ENCODE measurements around the gene CABLES2. TPM values are rescaled to one million over a fixed set of nuclear protein-coding genes. Genes with fewer than 3 reads are reported as not detected.

CABLES2 gene
- total and polyA plus RNA-seq, 9 of the 15 experiments (the other 6 are each of a cell fraction or from before 2014, with no cell fraction given): 0.46 to 4.2 (median 1.6) TPM

DNA sequence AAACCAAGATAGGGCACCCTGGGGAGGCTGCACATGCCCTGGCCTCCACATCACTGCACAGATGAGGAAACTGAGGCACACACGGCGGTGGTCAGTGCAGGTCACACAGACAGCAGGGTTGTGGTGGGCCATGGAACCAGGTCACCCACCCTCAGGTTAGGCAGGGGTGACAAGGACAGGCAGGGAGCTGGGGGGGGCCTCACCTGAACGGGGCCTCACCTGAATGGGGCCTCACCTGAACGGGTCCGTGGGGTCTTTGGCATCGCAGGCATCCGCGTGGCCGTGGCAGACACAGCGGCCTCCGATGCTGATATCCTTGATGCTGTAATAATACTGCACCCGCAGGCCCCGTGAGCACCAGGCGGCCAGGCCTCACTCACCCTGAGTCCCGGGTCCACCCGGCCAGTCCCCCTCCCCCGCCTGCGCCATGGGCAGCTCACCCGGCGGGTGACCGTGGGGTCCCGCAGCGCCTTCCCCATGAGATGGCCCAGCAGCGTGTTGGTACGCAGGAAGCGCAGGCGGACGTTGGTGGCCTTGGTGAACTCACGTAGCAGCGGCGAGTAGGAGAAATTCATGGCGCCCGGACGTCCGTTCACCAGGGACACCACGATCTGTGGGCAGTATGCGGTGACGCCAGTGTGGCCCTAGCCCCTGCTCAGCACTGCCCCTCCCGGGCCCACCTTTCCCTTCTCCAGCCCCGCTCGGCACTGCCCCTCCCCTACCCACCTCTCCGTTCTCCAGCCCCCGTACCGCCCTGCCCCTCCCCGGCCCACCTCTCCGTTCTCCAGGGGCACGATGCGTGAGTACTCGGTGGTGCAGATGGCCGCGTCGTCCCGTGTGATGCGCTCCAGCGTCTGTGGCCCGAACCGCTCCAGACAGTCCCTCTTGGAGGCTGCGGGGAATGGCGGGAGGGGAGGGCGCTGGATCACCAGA is 55.4 kb downstream of the CABLES2 start (continued):
- TF ChIP-seq, protein P1, sequence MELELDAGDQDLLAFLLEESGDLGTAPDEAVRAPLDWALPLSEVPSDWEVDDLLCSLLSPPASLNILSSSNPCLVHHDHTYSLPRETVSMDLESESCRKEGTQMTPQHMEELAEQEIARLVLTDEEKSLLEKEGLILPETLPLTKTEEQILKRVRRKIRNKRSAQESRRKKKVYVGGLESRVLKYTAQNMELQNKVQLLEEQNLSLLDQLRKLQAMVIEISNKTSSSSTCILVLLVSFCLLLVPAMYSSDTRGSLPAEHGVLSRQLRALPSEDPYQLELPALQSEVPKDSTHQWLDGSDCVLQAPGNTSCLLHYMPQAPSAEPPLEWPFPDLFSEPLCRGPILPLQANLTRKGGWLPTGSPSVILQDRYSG (tag; conservative IDR thresholded peaks at IDR 0.05; ENCODE audit: low read depth): no peak
- TF ChIP-seq CREBBP (IDR thresholded peaks at IDR 0.05; ENCODE audit: low read depth, low read length): no peak
- TF ChIP-seq, protein P2, sequence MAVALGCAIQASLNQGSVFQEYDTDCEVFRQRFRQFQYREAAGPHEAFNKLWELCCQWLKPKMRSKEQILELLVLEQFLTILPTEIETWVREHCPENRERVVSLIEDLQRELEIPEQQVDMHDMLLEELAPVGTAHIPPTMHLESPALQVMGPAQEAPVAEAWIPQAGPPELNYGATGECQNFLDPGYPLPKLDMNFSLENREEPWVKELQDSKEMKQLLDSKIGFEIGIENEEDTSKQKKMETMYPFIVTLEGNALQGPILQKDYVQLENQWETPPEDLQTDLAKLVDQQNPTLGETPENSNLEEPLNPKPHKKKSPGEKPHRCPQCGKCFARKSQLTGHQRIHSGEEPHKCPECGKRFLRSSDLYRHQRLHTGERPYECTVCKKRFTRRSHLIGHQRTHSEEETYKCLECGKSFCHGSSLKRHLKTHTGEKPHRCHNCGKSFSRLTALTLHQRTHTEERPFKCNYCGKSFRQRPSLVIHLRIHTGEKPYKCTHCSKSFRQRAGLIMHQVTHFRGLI (CRISPR knock-in tag; IDR thresholded peaks at IDR 0.05): no peak

DNA sequence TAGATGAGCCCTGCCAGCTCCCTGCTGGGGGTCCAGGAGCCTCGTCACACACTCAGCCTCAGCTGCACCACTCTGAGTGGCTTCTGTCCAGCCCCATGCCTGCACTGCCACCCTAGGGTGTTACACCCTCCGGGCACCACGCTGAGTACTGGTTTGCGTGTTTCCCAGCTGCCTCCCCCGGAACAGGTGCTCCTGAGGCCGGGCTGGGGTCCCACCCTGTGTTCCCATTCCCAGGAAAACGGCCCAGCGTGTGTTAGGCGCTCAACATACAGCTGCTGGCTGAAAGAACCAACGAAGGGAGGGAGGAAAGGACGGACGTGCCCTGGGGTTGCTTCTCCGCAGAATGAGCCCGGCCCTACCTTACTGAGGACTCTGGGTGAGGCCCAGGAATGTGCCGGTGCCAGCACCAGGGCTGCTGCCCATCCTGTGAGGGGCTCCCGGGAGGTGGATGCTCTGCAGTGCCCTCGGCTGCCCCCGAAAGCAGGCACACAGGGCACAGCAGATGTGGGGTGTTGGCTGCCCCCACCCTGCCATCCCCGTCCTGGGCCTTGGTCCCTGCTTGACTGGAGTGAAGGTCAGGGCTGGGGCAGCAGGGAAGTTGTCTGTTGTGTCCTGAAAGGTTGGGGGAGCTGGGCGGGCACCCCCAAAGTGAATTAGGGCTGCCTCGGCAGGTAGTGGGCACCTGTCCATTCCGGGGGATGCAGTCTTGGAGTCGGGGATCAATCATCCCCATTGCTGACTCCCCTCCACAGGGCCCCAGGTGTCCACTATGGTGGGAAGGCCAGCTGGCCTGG is 56.3 kb downstream of the CABLES2 start:
- Histone ChIP-seq H3K4me3 (no peak overlapping the region), H3K9me3 (replicated peaks; ENCODE audit: control insufficient read depth, insufficient read depth, low read depth, low read length) (no peaks in the 10 kb centered on the region), H3K4me2 (ENCODE audit: insufficient read depth, low read length) (no peak overlapping the region), H3K9me1 (ENCODE audit: control insufficient read depth, insufficient read depth, low read length) (peaks cover 2% of the 10 kb centered on the region), H4K20me1 (replicated peaks; ENCODE audit: control insufficient read depth, insufficient read depth, low read length) (no peaks in the 10 kb centered on the region), H3K79me2 (ENCODE audit: control insufficient read depth, insufficient read depth, low read length) (peaks cover 13% of the 10 kb centered on the region), H2AFZ (ENCODE audit: low read depth, low read length) (no peak overlapping the region), H3K27ac (ENCODE audit: extremely low read depth, low read depth, low read length) (no peak overlapping the region), H3K9ac (ENCODE audit: insufficient read depth in 1 of 2, low read depth in 2 of 2, low read length in 2 of 2) (no peak overlapping the region), H3K27me3 (ENCODE audit: control insufficient read depth in 2 of 2, insufficient read depth in 2 of 2, low read length in 2 of 2) (no peaks in the 10 kb centered on the region), H3K36me3 (ENCODE audit: control insufficient read depth, insufficient read depth, low read length) (peaks cover 76% of the 10 kb centered on the region; the same call in 2 of the 3 replicates), H3K4me1 (replicated peaks in 1 of 2; ENCODE audit: control insufficient read depth in 2 of 2, insufficient read depth in 2 of 2, low read length in 2 of 2) (peaks cover 0 to 55% of the 10 kb centered on the region in 2 experiments; a peak in 3 of 5 replicates)
- 92% methylated on average over 16 of the region's 23 CpGs for WGBS (ENCODE audit: insufficient coverage, low coverage, missing lambda C conversion rate)
- ATAC-seq (no peak), FAIRE-seq (no peak), DNase-seq (ENCODE audit: extremely low read depth in 1 of 4, low spot score in 3 of 4) (no peak)
- ChIA-PET POLR2A (interaction anchor here (0.7 to 1.3 kb wide), 3 partner anchors 8 to 18 kb away, joined by 3 to 4 read pairs (median 4); no protein-coding TSS in a partner anchor), CTCF (ENCODE audit: low intra/inter-chr PET ratio) (no interaction called here)
- intact Hi-C loops (cut with micrococcal nuclease): no loop called here
- BruUV-seq (replicated peaks): no TSS peak
- in situ Hi-C loops (cut with MboI): no loop called here
- TF ChIP-seq, protein P3, sequence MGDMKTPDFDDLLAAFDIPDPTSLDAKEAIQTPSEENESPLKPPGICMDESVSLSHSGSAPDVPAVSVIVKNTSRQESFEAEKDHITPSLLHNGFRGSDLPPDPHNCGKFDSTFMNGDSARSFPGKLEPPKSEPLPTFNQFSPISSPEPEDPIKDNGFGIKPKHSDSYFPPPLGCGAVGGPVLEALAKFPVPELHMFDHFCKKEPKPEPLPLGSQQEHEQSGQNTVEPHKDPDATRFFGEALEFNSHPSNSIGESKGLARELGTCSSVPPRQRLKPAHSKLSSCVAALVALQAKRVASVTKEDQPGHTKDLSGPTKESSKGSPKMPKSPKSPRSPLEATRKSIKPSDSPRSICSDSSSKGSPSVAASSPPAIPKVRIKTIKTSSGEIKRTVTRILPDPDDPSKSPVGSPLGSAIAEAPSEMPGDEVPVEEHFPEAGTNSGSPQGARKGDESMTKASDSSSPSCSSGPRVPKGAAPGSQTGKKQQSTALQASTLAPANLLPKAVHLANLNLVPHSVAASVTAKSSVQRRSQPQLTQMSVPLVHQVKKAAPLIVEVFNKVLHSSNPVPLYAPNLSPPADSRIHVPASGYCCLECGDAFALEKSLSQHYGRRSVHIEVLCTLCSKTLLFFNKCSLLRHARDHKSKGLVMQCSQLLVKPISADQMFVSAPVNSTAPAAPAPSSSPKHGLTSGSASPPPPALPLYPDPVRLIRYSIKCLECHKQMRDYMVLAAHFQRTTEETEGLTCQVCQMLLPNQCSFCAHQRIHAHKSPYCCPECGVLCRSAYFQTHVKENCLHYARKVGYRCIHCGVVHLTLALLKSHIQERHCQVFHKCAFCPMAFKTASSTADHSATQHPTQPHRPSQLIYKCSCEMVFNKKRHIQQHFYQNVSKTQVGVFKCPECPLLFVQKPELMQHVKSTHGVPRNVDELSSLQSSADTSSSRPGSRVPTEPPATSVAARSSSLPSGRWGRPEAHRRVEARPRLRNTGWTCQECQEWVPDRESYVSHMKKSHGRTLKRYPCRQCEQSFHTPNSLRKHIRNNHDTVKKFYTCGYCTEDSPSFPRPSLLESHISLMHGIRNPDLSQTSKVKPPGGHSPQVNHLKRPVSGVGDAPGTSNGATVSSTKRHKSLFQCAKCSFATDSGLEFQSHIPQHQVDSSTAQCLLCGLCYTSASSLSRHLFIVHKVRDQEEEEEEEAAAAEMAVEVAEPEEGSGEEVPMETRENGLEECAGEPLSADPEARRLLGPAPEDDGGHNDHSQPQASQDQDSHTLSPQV (IDR thresholded peaks at IDR 0.05): no peak
- no peak for TF ChIP-seq KAT2B (IDR thresholded peaks at IDR 0.05; ENCODE audit: low read depth, low read length)
- TF ChIP-seq ZNF707 (CRISPR knock-in tag; conservative IDR thresholded peaks at IDR 0.05): no peak
- no peak for TF ChIP-seq NCOA4 (IDR thresholded peaks at IDR 0.05; ENCODE audit: partially characterized antibody)
- TF ChIP-seq, protein P4, sequence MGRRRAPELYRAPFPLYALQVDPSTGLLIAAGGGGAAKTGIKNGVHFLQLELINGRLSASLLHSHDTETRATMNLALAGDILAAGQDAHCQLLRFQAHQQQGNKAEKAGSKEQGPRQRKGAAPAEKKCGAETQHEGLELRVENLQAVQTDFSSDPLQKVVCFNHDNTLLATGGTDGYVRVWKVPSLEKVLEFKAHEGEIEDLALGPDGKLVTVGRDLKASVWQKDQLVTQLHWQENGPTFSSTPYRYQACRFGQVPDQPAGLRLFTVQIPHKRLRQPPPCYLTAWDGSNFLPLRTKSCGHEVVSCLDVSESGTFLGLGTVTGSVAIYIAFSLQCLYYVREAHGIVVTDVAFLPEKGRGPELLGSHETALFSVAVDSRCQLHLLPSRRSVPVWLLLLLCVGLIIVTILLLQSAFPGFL (CRISPR knock-in tag; IDR thresholded peaks at IDR 0.05): no peak
- TF ChIP-seq IFI16 (CRISPR knock-in tag; IDR thresholded peaks at IDR 0.05): no peak

Measured in K562 (cell line).